SKM-1 treated with dmso at 0.1 percent for 144 hours (cell line): ENCODE results near the gene TNRC6B.

Experiments
- DNase-seq: peaks from one replicate; lab custom pipeline; 2025; ENCODE audit not compliant: unreplicated experiment; lab: John Stamatoyannopoulos, UW

Gene TNRC6B

DNA sequence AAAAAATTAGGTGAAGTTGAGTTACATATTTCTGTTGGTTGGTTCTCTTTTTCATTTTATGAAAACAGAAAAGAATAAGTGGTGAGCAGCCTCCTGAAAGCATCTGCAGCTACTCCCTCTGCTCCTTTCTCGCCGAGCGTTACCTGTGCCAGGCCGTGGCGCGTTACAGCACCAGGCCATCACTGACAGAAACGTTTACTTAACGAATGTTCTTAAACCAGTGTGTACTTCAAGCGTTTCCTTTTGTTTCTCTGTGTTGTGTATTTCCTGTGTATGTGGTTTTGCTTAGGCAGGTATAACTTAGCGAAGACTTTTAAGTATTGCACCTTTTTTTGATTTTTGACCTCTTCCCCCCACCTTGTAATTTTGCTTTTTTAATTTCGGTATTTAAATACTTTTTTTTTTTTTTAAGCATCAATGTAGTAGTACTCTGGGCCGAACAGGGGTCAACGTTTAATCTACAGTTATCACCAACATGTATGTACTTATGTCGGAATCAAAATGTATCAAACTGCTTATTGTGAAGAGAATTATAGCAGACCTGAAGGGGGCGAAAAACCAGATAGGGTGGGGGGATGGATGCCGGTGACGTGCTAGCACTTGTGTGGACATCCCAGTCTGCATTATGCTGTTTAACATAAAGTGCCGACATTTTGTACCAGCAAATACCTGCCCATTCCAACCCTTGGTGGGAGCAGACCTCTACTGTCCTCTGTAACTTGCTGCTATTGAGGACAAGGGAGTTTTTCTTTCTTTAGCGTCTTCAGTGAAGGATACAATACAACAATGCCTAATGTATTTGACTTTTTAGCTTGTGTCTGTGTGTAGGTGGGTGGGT is 147.0 kb downstream of the TNRC6B start:
- DNase-seq: no peak

DNA sequence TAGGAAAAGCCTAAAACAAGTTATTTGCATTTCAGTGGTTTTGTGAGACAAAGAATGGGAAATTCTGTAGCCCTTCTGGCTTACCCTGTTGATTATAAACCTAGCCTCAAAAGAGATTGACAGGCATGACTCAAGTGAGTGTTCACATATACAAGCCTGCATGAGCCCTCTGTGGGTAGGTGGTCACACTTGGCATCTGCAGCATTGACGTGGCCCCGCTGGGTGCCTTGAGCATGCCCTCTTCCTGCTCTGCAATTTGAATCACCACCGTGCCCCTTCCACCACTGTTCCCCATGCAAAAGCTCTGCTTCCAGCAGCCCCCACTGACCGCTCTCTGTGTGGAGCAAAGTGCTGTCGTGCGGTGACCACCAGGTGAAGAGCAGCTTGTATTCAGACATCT is 147.6 kb downstream of the TNRC6B start:
- DNase-seq: no peak

DNA sequence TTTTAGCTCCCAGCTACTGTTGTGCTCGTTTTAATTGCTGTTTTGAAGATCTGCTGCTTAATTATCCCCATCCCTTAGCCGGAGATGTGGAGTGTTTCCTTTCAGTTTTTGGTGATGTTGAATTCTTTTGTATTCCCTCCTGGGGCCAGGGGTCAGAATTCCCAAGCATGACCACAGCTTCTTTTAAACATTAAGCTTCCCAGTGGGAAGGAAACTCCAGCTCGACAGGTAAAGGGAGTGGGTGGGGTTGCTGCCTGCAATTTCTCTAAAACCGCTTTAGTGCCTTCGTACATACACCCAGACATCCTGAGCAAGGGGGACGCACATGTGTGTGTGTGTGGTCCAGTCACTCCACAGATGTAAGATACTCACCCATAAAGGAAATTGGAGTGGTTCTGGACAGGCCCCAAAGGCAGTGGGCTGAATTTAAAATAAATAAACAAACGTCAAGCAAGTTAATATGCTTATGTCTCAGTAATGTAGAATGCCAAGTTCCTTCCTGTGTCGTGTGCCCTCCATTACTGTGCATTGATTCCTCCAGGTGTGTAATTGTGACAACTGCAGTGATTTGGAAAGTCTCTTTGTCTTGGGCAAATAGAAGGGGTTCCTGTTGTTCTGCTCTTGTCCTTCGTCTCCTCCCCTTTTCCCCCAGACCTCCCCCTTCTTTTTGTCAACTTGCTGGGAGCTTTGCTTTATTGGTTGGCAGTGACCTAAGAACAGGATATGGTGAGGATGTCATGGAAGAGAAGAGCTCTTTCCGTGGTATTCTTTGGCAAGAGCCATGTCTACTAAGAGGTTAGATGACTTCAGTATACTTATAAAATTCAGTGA is 149.4 kb downstream of the TNRC6B start:
- no peak for DNase-seq

DNA sequence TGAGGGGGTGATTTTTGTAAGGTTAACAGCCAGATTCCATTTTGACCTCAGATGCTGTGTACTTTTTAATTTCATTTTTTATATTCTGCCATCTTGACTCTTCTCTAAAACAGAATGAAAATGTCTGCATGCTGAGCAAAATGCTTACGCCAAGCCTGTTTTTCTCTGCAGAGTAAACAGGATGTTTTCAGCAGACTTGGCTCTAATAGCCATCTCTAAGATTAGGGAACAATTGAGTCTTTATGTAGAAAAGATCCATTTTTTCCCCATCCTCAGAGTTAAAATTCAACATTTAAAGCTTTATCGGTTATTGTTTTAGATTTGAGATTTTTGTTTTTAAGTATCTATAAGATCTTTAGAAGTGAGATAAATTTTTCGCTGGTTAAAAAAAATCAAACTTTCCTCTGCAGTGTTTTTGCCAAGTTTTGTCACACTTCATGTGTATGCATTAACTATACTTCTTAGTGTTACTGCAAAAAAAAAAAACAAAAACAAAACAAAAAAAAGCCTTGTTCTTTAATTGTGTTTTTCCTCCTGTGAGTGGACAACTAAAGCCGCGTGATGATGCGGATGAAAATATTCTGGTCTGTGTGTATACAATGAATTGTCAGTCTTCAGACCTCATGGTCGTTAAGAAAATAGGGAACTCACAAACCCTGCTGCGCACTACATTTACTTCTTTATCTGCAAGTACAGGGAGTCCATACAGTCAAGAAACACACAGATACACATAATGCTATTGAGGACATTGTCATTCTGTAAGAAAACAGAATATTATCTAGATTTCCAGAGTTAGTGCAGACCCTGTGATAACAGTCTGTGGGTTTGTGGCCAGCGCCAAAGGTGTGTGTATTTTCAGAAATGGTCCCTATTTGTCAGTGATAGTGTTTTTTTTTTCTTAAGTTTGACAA is 151.1 kb downstream of the TNRC6B start:
- no peak for DNase-seq

DNA sequence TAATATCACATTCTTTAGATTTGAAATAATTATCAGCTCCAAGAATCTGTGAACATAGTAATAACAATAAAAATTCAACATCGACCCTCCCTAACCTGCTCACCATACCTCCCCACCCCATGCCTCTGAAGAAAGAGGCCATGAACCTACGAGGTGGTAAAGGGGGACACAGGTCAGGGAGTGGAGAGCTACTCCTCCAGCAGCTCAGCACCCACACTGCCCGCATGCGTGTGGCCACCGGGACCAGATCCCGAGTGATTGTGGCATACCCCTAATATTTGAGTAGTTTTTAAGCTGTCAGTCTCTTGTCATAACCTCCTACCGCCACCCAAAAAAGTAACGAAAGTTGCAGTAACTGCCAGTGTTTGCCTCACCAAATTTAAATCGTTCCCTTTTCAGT is 151.7 kb downstream of the TNRC6B start:
- DNase-seq: no peak

DNA sequence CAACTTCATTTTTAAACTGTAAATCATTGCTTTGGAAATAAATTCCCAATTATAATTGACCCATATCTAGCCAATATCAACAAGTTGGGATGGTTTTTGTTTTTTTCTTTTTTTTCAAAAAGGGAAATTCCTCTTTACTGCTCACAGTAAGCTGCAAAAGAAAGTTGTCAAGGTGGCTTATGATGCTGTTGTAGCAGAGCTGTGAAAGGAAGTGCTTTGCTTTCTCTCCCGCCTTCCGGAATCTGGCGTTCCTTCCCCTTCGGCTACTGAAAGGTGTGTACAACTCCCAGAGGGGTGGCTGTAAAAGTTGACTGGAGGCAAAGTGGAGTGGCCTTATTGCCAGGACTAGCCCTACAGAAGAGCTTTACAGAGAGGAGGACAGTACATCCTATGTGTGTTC is 152.4 kb downstream of the TNRC6B start:
- no peak for DNase-seq

DNA sequence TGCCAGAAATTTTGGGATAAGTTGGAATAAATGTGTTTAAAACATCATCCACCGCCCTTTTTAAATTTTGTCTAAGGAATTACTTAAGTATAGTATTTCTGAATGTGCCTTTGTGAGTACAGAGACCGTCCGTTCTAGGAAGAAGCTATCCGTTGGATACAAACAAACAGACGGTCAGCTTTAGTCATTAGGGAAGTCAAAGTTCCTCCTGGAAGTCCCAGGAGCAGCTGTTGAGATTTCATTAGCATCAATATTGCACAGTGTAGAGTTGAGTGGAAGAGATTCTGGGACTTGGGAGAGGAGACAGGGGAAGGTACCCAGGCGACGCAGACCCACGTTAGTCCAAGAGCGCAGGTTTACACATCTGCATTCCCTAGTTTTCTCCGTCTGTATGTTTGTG is 152.9 kb downstream of the TNRC6B start:
- no peak for DNase-seq

DNA sequence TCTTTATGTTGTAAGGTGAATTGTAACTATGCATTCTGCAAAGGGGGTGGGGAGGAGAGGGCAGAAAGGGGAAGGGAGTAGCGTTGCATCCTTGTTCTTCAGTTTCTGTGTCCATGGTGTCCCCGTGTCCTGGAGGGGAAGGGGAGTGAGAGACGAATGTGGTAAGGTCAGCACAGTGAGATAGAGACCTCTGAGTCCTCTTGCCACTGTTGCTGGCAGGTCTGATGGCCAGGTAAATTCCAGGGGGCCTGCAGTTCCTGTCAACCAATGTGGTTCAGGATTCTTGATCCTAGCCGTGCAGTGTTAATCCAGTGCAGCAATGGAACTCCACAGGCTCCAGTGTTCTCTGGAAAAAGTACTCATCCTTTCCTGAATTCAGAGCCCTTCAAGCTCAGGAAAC is 154.0 kb downstream of the TNRC6B start:
- no peak for DNase-seq

DNA sequence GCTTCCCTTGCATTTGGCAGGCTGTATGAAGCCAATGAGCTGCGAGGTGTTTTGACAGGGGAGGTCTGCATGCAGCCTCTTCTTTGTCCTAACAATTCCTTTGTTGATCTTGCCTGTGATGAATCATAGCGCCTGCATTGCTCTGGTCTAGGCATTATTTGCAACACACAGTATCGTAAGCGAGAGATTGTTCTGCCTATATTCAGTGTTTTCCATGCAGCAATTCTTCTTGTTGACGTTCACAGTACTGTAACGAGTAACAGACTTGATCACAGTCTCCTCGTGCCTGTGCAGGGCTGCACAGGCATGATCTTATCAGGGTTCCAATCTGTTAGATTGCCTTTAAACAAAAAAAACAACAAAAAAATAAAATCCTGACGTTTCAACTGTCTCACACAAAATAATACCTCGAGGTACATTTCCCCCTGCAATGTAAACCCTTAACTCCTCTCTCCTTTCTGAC is 154.6 kb downstream of the TNRC6B start:
- no peak for DNase-seq

DNA sequence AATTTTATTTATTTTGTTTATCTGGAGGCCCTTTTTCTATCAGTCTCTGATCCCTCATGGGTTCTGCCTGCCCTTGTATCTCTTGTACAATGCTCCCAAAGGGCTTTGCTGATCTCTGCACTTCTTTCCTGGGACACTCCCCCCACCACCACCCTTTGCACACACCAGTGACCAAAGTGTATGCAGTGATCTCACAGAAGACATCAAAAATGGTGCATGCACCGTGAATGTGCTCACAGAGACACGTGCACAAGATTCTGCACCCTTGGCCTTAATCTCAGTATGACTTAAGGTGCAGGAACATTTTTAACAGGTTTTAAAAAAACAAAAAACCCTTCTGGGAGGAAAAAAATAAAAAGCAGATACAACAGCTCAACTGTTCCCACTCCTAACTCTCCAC is 156.3 kb downstream of the TNRC6B start:
- no peak for DNase-seq

DNA sequence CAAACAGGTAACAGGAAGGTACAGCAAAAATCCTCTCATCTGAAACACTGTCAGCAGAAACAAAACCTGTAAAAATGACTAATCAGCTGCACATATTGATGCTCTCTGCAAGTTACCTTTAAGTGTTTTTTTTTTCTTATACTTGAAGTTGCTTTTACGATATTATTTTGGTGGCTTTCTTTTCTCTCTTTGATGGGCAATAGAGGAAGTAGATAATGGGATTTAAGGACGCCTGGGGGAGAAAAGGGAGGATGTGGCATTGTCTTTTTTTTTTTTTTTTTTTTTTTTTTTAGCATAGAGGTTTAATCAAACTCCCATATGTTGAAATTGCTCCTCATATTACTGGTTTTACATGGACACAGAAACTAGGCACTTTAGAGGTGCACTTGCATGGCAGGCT is 157.2 kb downstream of the TNRC6B start:
- DNase-seq: no peak

DNA sequence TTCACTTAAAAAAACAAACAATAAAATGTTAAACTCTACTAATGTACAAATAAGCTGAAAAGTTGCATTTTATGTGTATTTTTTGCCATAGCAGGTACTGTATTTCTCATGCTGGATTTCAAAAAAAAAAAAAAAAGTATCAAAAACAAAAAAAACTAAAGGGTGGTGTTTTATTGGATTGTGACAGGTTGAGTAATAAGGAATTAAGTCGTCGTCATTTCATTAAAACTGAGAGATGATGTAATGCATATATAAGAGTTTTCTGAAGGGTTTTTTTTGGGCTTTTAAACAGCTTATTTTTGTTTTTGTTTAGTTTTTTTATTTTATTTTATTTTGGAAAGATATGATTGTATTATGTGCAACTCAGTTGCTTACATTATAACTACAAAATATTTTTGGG is 157.6 kb downstream of the TNRC6B start:
- DNase-seq: no peak

DNA sequence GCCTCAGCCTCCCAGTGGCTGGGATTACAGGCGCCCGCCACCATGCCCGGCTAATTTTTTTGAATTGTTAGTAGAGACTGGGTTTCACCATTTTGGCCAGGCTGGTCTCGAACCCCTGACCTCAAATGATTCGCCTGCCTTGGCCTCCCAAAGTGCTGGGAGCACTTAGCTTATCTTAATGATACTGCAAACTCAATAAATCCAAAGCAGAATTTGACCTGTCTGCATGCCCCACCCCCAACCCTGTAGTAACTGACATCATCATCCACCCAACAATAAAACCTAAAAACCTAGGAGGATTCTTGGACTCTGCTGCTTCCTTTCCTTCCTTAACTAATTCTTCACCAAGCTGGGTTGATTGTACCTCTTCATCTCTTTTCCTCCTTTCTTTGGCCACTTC is 162.3 kb downstream of the TNRC6B start:
- no peak for DNase-seq

DNA sequence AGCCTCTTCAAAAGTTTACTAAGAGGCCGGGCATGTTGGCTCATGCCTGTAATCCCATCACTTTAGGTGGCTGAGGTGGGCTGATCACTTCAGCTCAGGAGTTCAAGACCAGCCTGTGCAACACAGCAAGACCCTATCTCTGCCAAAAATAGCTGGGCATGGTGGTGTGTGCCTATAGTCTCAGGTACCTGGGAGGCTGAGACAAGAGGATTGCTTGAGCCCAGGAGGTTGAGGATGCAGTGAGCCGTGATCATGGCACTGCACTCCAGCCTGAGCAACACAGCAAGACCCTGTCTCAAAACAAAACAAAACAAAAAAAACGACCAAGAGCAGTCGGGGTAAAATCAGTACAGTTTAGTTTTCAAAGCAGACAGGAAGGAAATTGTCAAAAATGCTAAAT is 163.9 kb downstream of the TNRC6B start:
- no peak for DNase-seq

DNA sequence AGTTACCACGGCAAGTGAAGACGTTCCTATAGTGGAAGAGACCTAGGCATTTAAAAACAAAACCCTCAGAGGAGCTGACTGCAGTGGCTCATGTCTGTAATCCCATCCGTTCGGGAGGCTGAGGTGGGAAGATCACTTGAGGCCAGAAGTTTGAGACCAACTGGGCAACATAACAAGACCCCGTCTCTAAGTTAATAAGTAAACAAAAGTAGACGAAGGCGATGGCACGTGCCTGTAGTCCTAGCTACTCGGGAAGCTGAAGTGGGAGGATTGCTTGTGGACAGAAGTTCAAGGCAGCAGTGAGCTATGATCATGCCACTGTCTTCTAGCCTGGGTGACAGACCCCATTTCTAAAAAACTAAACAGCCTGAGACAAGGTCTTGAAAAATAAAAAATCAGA is 164.8 kb downstream of the TNRC6B start:
- DNase-seq: no peak

DNA sequence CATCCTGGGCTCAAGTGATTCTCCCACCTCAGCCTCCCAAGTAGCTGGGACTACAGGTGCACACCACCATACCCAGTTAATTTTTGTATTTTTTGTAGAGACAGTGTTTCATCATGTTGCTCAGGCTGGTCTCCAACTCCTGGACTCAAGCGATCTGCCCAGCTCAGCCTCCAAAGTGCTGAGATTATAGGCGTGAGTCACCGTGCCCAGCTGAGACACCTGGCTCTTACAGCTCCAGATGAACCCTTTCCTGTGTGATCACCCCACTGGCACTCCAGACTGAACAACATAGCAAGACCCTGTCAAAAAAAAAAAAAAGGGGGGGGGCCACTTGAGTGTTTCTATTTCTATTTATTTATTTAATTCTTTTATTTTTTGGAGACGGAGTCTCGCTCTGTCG is 167.5 kb downstream of the TNRC6B start:
- DNase-seq: no peak

DNA sequence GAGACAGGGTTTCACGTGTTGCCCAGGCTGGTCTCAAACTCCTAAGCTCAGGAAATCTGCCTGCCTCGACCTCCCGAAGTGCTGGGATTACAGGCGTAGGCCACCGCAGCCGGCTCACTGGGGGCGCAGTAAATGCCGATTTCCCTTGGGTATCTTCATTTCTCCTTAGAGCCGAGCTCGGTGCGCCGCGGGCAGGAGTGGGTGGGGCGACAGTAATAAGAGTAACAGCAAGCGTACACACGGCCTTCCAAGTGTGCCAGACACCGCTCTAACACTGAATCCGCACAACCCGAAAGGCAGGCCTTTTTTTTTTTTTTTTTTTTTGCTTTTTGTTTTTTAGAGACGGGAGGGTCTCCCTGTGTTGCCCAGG is 168.1 kb downstream of the TNRC6B start:
- DNase-seq: no peak

DNA sequence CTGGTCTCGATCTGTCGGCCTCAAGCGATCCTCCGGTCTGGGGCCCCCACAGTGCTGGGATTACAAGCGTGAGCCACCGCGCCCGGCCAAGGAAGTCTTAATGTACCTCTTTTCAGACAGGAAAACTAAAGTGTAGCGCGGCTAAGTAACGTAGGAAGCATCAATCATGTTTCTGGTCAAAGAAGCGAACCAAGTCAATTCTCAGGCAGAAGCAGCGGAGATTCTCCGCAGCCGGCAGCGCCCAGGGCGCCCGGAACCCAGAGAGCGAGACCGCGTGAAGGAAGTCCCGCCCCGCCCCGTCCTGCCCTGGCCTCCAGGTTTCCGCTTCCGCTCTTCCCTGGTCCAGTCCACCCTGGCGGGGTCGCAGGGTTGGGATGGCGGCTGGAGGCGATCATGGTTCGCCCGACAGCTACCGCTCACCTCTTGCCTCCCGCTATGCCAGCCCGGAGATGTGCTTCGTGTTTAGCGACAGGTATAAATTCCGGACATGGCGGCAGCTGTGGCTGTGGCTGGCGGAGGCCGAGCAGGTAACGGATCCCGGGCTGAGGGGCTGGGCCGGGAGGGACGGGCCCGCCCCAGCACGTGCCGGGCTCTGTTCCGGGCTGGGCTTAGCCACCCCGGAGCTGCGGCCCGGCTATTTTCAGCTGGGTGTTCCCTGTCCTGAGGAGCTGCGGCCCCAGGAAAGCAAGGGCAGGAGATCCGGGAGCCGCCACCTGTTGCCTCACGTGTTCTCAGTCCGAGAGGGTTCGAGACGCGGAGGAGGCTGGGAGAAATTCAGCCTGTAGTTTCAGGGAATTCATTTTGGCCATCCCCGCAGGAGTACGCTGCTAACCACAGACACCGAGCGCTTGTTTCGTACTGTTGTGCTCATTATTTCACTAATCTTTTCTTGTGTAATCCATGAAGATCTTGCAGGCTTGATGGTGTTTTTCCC is 168.7 kb downstream of the TNRC6B start, which contains the start of gene ADSL:
TSS of gene ADSL (plus strand) at position 316 of the 934 bp plus-strand sequence. CDS start at position 375, 59 bp downstream.
- DNase-seq: peak; percentile 82

DNA sequence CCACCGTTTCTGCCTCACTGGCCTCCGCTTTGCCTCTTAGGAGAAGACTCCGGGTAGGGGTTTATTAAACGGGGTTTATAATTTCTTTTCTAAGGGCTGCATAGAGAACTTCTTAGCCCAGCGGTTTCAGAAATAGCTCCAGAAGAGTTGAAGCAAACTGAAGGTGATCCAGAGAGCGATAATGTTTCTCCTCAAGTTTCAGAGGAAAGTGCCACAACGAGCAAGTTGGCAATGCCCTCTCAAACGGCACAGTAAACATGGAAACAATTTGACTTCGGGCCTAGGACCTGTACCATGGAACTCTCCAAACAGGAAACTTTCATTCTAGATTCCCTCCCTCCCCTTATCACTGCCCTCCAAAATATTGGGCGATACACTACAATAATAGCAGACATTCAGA is 169.6 kb downstream of the TNRC6B start:
- DNase-seq: no peak

DNA sequence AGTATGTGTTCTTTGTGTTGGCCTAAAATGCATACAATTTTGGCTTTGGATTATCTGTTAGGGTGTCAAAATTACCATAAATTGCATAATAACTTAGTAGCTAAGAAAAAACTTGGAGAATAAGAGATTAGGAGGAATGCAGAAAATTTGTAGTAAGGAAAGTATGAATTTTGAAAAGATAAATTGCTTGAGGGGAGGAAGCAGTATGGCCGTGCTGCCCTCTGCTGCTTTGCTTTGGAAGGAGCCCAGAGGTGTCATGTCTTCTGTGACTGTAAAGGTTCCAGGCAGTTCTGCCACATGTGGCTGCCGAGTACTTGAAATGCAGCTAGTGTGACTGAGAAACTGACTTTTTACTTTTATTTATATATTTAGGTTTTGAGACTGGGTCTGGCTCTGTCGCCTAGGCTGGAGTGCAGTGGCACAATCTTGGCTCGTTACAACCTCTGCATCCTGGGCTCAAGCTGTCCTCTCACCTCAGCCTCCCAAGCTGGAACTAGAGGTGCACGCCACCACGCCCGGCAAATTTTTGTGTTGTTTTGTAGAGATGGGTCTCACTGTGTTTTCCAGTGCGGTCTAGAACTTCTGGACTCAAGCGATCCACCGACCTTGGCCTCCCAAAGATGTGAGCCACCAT is 170.4 kb downstream of the TNRC6B start:
- peak; percentile 27 for DNase-seq
